Measurements from ENCODE around the gene OR1F1. TPM values are rescaled to one million over a fixed set of nuclear protein-coding genes. Genes with fewer than 3 reads are reported as not detected.
"Not testable (repeated sequence)": the region's sequence is repeated elsewhere in the genome, so short reads cannot be mapped to it uniquely, and the experiment has no call there.

Gene OR1F1
- polyA plus RNA-seq, 4 donors, result not detected

GRCh38 chr16:3150346-3151218 lies 37.4 kb upstream of the OR1F1 start:
- peak; percentile 92 to 96 (median 94) for DNase-seq (ENCODE audit: low read depth in 4 of 4, low spot score in 3 of 4)

- DNase-seq (ENCODE audit: low read depth in 4 of 4, low spot score in 3 of 4), result no peak
Measured at GRCh38 chr16:3152027-3152276, 36.1 kb upstream of the OR1F1 start.

GRCh38 chr16:3152277-3152990 lies 35.6 kb upstream of the OR1F1 start:
- DNase-seq (ENCODE audit: low read depth in 4 of 4, low spot score in 3 of 4), result peak in 3 of 4 donors; percentile 80 to 83 (median 83)

GRCh38 chr16:3152991-3153368 lies 35.0 kb upstream of the OR1F1 start:
- DNase-seq (ENCODE audit: low read depth in 4 of 4, low spot score in 3 of 4), result no peak

GRCh38 chr16:3155181-3155580 lies 32.8 kb upstream of the OR1F1 start:
- no peak for DNase-seq (ENCODE audit: low read depth in 4 of 4, low spot score in 3 of 4)

GRCh38 chr16:3155972-3156371 lies 32.0 kb upstream of the OR1F1 start:
- DNase-seq (ENCODE audit: low read depth in 4 of 4, low spot score in 3 of 4), result no peak

- DNase-seq (ENCODE audit: low read depth in 4 of 4, low spot score in 3 of 4), result no peak
Measured at GRCh38 chr16:3157229-3158025, 30.6 kb upstream of the OR1F1 start.

- DNase-seq (ENCODE audit: low read depth in 4 of 4, low spot score in 3 of 4), result no peak
Measured at GRCh38 chr16:3158026-3158509, 29.9 kb upstream of the OR1F1 start.

GRCh38 chr16:3158510-3159314 lies 29.3 kb upstream of the OR1F1 start:
- DNase-seq (ENCODE audit: low read depth in 4 of 4, low spot score in 3 of 4), result no peak

GRCh38 chr16:3161235-3162018 lies 26.6 kb upstream of the OR1F1 start:
- no peak for DNase-seq (ENCODE audit: low read depth in 4 of 4, low spot score in 3 of 4)

GRCh38 chr16:3164121-3164991 lies 23.6 kb upstream of the OR1F1 start:
- DNase-seq (ENCODE audit: low read depth in 4 of 4, low spot score in 3 of 4), result no peak

GRCh38 chr16:3165111-3165822 lies 22.7 kb upstream of the OR1F1 start:
- DNase-seq (ENCODE audit: low read depth in 4 of 4, low spot score in 3 of 4), result no peak

GRCh38 chr16:3166505-3166886 lies 21.5 kb upstream of the OR1F1 start:
- DNase-seq (ENCODE audit: low read depth in 4 of 4, low spot score in 3 of 4), result no peak

- not testable (repeated sequence) for DNase-seq (ENCODE audit: low read depth in 4 of 4, low spot score in 3 of 4)
Measured at GRCh38 chr16:3168729-3169128, 19.3 kb upstream of the OR1F1 start.

GRCh38 chr16:3170440-3171180 lies 17.4 kb upstream of the OR1F1 start:
- no peak for DNase-seq (ENCODE audit: low read depth in 4 of 4, low spot score in 3 of 4)

GRCh38 chr16:3171181-3171854 lies 16.7 kb upstream of the OR1F1 start:
- no peak for DNase-seq (ENCODE audit: low read depth in 4 of 4, low spot score in 3 of 4)
